CD4-positive, alpha-beta T cell treated with Interleukin-2 at 100 ng/mL for 4 hours (primary cell): Measurements from ENCODE around the gene FRAT2.
"Not testable (repeated sequence)": the region's sequence is repeated elsewhere in the genome, so short reads cannot be mapped to it uniquely, and the experiment has no call there.

Source experiments
- DNase-seq: peaks from one replicate; pipeline ENCODE4 v3.0.0-alpha.2; 2020; ENCODE audit warnings: low spot score

The FRAT2 gene

GRCh38 chr10:97290576-97291356, 43.8 kb downstream of the FRAT2 start:
- not testable (repeated sequence) for DNase-seq

DNA sequence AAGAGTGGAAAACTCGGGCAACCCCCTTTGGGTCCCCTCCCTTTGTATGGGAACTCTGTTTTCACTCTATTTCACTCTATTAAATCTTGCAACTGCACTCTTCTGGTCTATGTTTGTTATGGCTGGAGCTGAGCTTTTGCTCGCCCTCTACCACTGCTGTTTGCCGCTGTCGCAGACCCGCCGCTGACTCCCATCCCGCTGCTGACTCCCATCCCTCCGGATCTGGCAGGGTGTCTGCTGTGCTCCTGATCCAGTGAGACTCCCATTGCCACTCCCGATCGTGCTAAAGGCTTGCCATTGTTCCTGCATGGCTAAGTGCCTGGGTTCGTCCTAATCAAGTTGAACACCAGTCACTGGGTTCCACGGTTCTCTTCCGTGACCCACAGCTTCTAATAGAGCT, 44.5 kb downstream of the FRAT2 start:
- not testable (repeated sequence) for DNase-seq
